RWPE2 (cell line): Measurements from ENCODE around the gene MZF1.

ENCODE experiments used
- ATAC-seq: fragments of 200-7000 bp; cut with Tn5 transposase; 3 replicates; pipeline ENCODE4 v1.9.1; 2021; ENCODE audit warnings: low read depth
- DNase-seq: peaks from one replicate; pipeline ENCODE4 v3.0.0-alpha.2; 2020; ENCODE audit warnings: low spot score
- H3K27ac ChIP-seq: fragments of 450-650 bp; 2 replicates; pipeline ENCODE4 v1.5.1; 2017; ENCODE audit warnings: mild to moderate bottlenecking; ENCODE audit not compliant: poor library complexity, severe bottlenecking
- H3K27me3 ChIP-seq: fragments of 250-450 bp; sonication (Bioruptor Pico); 2 replicates; pipeline ENCODE4 v1.5.1; 2021; ENCODE audit warnings: mild to moderate bottlenecking, moderate library complexity; ENCODE audit not compliant: insufficient read depth, poor library complexity, severe bottlenecking
- H3K36me3 ChIP-seq: fragments of 250-450 bp; sonication (Bioruptor Pico); 2 replicates; pipeline ENCODE4 v1.5.1; 2020; ENCODE audit warnings: low read depth, mild to moderate bottlenecking, moderate library complexity
- H3K4me1 ChIP-seq: fragments of 250-450 bp; sonication (Bioruptor Pico); 2 replicates; pipeline ENCODE4 v1.5.1; 2021; ENCODE audit warnings: mild to moderate bottlenecking, moderate library complexity; ENCODE audit not compliant: insufficient read depth, poor library complexity, severe bottlenecking
- H3K4me3 ChIP-seq: fragments of 250-450 bp; sonication (Bioruptor Pico); 2 replicates; pipeline ENCODE4 v1.5.1; 2021; ENCODE audit warnings: mild to moderate bottlenecking, moderate library complexity; ENCODE audit not compliant: severe bottlenecking
- H3K9me3 ChIP-seq: fragments of 250-450 bp; sonication (Bioruptor Pico); 2 replicates; pipeline ENCODE4 v1.5.1; 2021; ENCODE audit warnings: mild to moderate bottlenecking, moderate library complexity; ENCODE audit not compliant: severe bottlenecking
- CTCF ChIP-seq: fragments of 450-650 bp; IDR thresholded peaks from one replicate; pipeline ENCODE4 v1.5.1; 2017; ENCODE audit warnings: mild to moderate bottlenecking, moderate library complexity; ENCODE audit not compliant: poor library complexity, severe bottlenecking

MZF1 gene

GRCh38 chr19:58584498-58585441 lies 11.6 kb upstream of the MZF1 start:
- H3K9me3 ChIP-seq: no peaks in the 10 kb centered on the region
- ATAC-seq (no peak), DNase-seq (no peak)
- H3K36me3 ChIP-seq: peaks cover 6% of the 10 kb centered on the region; the same call in 1 of the 2 replicates
- TF ChIP-seq CTCF: no peak
- H3K4me3 ChIP-seq: no peak overlapping the region
- H3K4me1 ChIP-seq: no peaks in the 10 kb centered on the region
- H3K27me3 ChIP-seq: no peaks in the 10 kb centered on the region
- no peak overlapping the region for H3K27ac ChIP-seq

- Histone ChIP-seq H3K4me1 (no peaks in the 10 kb centered on the region), H3K36me3 (peaks cover 6% of the 10 kb centered on the region; the same call in 1 of the 2 replicates), H3K9me3 (no peaks in the 10 kb centered on the region), H3K27ac (no peak overlapping the region), H3K27me3 (no peaks in the 10 kb centered on the region), H3K4me3 (no peak overlapping the region)
- TF ChIP-seq CTCF: no peak
- ATAC-seq: no peak
- DNase-seq: no peak
These were observed 9.8 kb upstream of the MZF1 start for GRCh38 chr19:58582985-58583384.

GRCh38 chr19:58581227-58582141 lies 8.3 kb upstream of the MZF1 start:
- ATAC-seq (peak; percentile 90), DNase-seq (peak; percentile 78)
- peaks cover 6% of the 10 kb centered on the region; the same call in 1 of the 2 replicates for H3K36me3 ChIP-seq
- no peaks in the 10 kb centered on the region for H3K9me3 ChIP-seq
- H3K27me3 ChIP-seq: no peaks in the 10 kb centered on the region
- TF ChIP-seq CTCF: peak; percentile 86
- no peak overlapping the region for H3K4me3 ChIP-seq
- H3K4me1 ChIP-seq: no peaks in the 10 kb centered on the region
- H3K27ac ChIP-seq: no peak overlapping the region

GRCh38 chr19:58579473-58580142 lies 6.5 kb upstream of the MZF1 start:
- no peaks in the 10 kb centered on the region for H3K9me3 ChIP-seq
- H3K36me3 ChIP-seq: peaks cover 6% of the 10 kb centered on the region; the same call in 1 of the 2 replicates
- TF ChIP-seq CTCF: no peak
- H3K27ac ChIP-seq: no peak overlapping the region
- no peak for ATAC-seq
- no peaks in the 10 kb centered on the region for H3K27me3 ChIP-seq
- no peak for DNase-seq
- H3K4me3 ChIP-seq: no peak overlapping the region
- peaks cover under 1% of the 10 kb centered on the region for H3K4me1 ChIP-seq
